GM23338 (cell line): ENCODE results near the gene PRAC1. TPM values are rescaled to one million over a fixed set of nuclear protein-coding genes. Genes with fewer than 3 reads are reported as not detected.

Source experiments
- ATAC-seq: fragments of 200-7000 bp; cut with Tn5 transposase; 3 replicates; pipeline ENCODE4 v1.9.1; 2020
- DNase-seq: peaks from one replicate; pipeline ENCODE4 v3.0.0-alpha.2; 2015; ENCODE audit warnings: low spot score
- H2AFZ ChIP-seq: fragments of 200-600 bp; sonication (generic); 2 replicates; pipeline ENCODE4 v1.8.0; 2016; ENCODE audit warnings: antibody characterized with exemption, mild to moderate bottlenecking, moderate library complexity
- H3F3A ChIP-seq: fragments of 200-600 bp; sonication (generic); replicated peaks from 2 replicates; pipeline ENCODE4 v1.8.0; 2017; ENCODE audit warnings: antibody characterized with exemption, mixed run types, low read depth
- H3K27ac ChIP-seq: fragments of 200-600 bp; sonication (generic); 2 replicates; pipeline ENCODE4 v1.6.1; 2016; ENCODE audit warnings: low read depth
- H3K27me3 ChIP-seq: fragments of 200-600 bp; sonication (generic); 2 replicates; pipeline ENCODE4 v1.8.0; 2016; ENCODE audit warnings: mild to moderate bottlenecking, mixed run types, moderate library complexity; ENCODE audit not compliant: insufficient read depth
- H3K36me3 ChIP-seq: fragments of 200-600 bp; sonication (generic); 2 replicates; pipeline ENCODE4 v1.8.0; 2016; ENCODE audit warnings: mild to moderate bottlenecking; ENCODE audit not compliant: insufficient read depth
- H3K4me1 ChIP-seq: fragments of 200-600 bp; sonication (generic); 2 replicates; pipeline ENCODE4 v1.8.0; 2016; ENCODE audit warnings: mild to moderate bottlenecking, moderate library complexity; ENCODE audit not compliant: insufficient read depth
- H3K4me2 ChIP-seq: fragments of 200-600 bp; sonication (generic); 2 replicates; pipeline ENCODE4 v1.7.1; 2017; ENCODE audit warnings: mixed run types
- H3K4me3 ChIP-seq: fragments of 200-600 bp; sonication (generic); 2 replicates; pipeline ENCODE4 v1.6.1; 2016; ENCODE audit warnings: mixed run types
- H3K79me2 ChIP-seq: fragments of 200-600 bp; sonication (generic); replicated peaks from 2 replicates; pipeline ENCODE4 v1.8.0; 2017; ENCODE audit warnings: mild to moderate bottlenecking; ENCODE audit not compliant: insufficient read depth
- H3K9me2 ChIP-seq: fragments of 200-600 bp; sonication (generic); 2 replicates; pipeline ENCODE4 v1.8.0; 2017; ENCODE audit not compliant: insufficient read depth
- H4K20me1 ChIP-seq: fragments of 200-600 bp; sonication (generic); replicated peaks from 2 replicates; pipeline ENCODE4 v1.8.0; 2017; ENCODE audit warnings: mild to moderate bottlenecking; ENCODE audit not compliant: insufficient read depth
- H3K27ac Mint-ChIP-seq: 2 replicates; pipeline ENCODE4 v1.8.0; 2020; ENCODE audit warnings: inconsistent platforms, mild to moderate bottlenecking, moderate library complexity, mixed read lengths
- H3K27me3 Mint-ChIP-seq: 3 replicates; pipeline ENCODE4 v1.8.0; 2022; ENCODE audit warnings: low read depth, mild to moderate bottlenecking, moderate library complexity, mixed read lengths, inconsistent platforms; ENCODE audit not compliant: insufficient read depth, poor library complexity
- H3K36me3 Mint-ChIP-seq: 3 replicates; pipeline ENCODE4 v1.8.0; 2021; ENCODE audit warnings: low read depth, mild to moderate bottlenecking, inconsistent platforms, moderate library complexity, mixed read lengths
- H3K4me1 Mint-ChIP-seq: 3 replicates; pipeline ENCODE4 v1.8.0; 2020; ENCODE audit warnings: mild to moderate bottlenecking, inconsistent platforms, mixed read lengths
- H3K4me3 Mint-ChIP-seq: 3 replicates; pipeline ENCODE4 v1.8.0; 2021; ENCODE audit warnings: moderate library complexity, mild to moderate bottlenecking, inconsistent platforms, mixed read lengths
- H3K9me3 Mint-ChIP-seq: 3 replicates; pipeline ENCODE4 v1.8.0; 2020; ENCODE audit warnings: moderate library complexity, mild to moderate bottlenecking, inconsistent platforms, mixed read lengths
- CREB1 ChIP-seq: fragments of 250-450 bp; sonication (Bioruptor Pico); IDR thresholded peaks from 2 replicates; pipeline ENCODE4 v1.5.0; 2020; ENCODE audit warnings: low read depth, mild to moderate bottlenecking, moderate library complexity
- CTCF ChIP-seq, 2 experiments: fragments of 200-600 bp in 1 of 2; sonication (generic) in 1 of 2; conservative IDR thresholded peaks; 2 replicates each; pipeline versions ENCODE4 v1.5.1 to v1.6.1; 2016 to 2017; ENCODE audit warnings: antibody characterized with exemption in 2 of 2, low read depth in 2 of 2, mild to moderate bottlenecking in 2 of 2, moderate library complexity in 1 of 2
- EZH2 ChIP-seq: fragments of 200-600 bp; sonication (generic); IDR thresholded peaks from one replicate; pipeline ENCODE4 v1.8.0; 2017; ENCODE audit warnings: antibody characterized with exemption, mild to moderate bottlenecking, low read depth; ENCODE audit not compliant: unreplicated experiment
- REST ChIP-seq: IDR thresholded peaks from one replicate; pipeline ENCODE4 v1.6.1; 2018; ENCODE audit warnings: antibody characterized with exemption; ENCODE audit not compliant: unreplicated experiment
- STAT1 ChIP-seq: IDR thresholded peaks from one replicate; pipeline ENCODE4 v1.6.1; 2016; ENCODE audit warnings: antibody characterized with exemption; ENCODE audit not compliant: unreplicated experiment
- ZNF462 ChIP-seq: fragments of 250-450 bp; sonication (Bioruptor Pico); IDR thresholded peaks from 2 replicates; pipeline ENCODE4 v1.5.0; 2020; ENCODE audit warnings: mild to moderate bottlenecking, moderate library complexity
- polyA plus RNA-seq: library from polyadenylated mRNA; unstranded; fragments of >200 nt; fragmentation: Nextera tagmentation; extraction: Ambion mirVana; gene quantifications from 2 replicates; pipeline ENCODE4 v1.2.1, GENCODE V29; 2016
- total RNA-seq: library from RNA; depleted of rRNA; stranded (reverse); fragments of >200 nt; shearing (Covaris generic); gene quantifications from 2 replicates; pipeline ENCODE4 v1.2.3, GENCODE V29; 2014

The PRAC1 gene
- total and polyA plus RNA-seq, 2 experiments from 2014 or later: not detected

GRCh38 chr17:48745381-48746275 is 23.3 kb upstream of the PRAC1 start:
- H3K4me1 Mint-ChIP-seq: peaks cover 15% of the 10 kb centered on the region
- no peak for TF ChIP-seq CREB1
- no peak for TF ChIP-seq REST
- no peak for TF ChIP-seq STAT1
- TF ChIP-seq ZNF462 (CRISPR knock-in tag): no peak
- TF ChIP-seq CTCF (conservative IDR thresholded peaks at IDR 0.05; ENCODE audit: low read depth in 2 of 2): no peak
- TF ChIP-seq EZH2: peak; percentile 37
- Histone ChIP-seq H3F3A (peaks cover 25% of the 10 kb centered on the region), H3K4me2 (no peak overlapping the region), H3K36me3 (no peaks in the 10 kb centered on the region; the same call in 1 of the 2 replicates), H3K27ac (no peak overlapping the region), H2AFZ (no peak overlapping the region), H4K20me1 (peaks cover 63% of the 10 kb centered on the region), H3K4me1 (peaks cover 23% of the 10 kb centered on the region), H3K4me3 (no peak overlapping the region), H3K9me2 (no peaks in the 10 kb centered on the region), H3K79me2 (no peaks in the 10 kb centered on the region), H3K27me3 (peaks cover 100% of the 10 kb centered on the region)
- H3K27me3 Mint-ChIP-seq: peaks cover 99% of the 10 kb centered on the region
- no peak overlapping the region for H3K4me3 Mint-ChIP-seq
- DNase-seq: peak; percentile 49
- H3K9me3 Mint-ChIP-seq: no peaks in the 10 kb centered on the region; the same call in 2 of the 3 replicates
- no peaks in the 10 kb centered on the region for H3K36me3 Mint-ChIP-seq
- no peak overlapping the region for H3K27ac Mint-ChIP-seq
- ATAC-seq: no peak
